Smooth muscle cell (in vitro differentiated cells): ENCODE measurements around the gene NSMCE1. TPM values are rescaled to one million over a fixed set of nuclear protein-coding genes. Genes with fewer than 3 reads are reported as not detected.

Experiments used
- DNase-seq: peaks from one replicate; lab custom pipeline; 2025; ENCODE audit not compliant: unreplicated experiment; lab: John Stamatoyannopoulos, UW
- H2AFZ ChIP-seq: fragments of 200-600 bp; sonication (generic); 2 replicates; pipeline ENCODE4 v1.6.0; 2016; ENCODE audit warnings: antibody characterized with exemption, low read depth, mild to moderate bottlenecking
- H3F3A ChIP-seq: fragments of 200-600 bp; sonication (generic); 2 replicates; pipeline ENCODE4 v1.6.0; 2017; ENCODE audit warnings: antibody characterized with exemption, low read depth
- H3K27ac ChIP-seq: fragments of 200-600 bp; sonication (generic); 2 replicates; pipeline ENCODE4 v1.5.1; 2016; ENCODE audit warnings: low read depth, mild to moderate bottlenecking
- H3K27me3 ChIP-seq: fragments of 200-600 bp; sonication (generic); 2 replicates; pipeline ENCODE4 v1.6.1; 2016; ENCODE audit warnings: low read depth, mild to moderate bottlenecking
- H3K36me3 ChIP-seq: fragments of 200-600 bp; sonication (generic); 2 replicates; pipeline ENCODE4 v1.5.1; 2016; ENCODE audit warnings: low read depth
- H3K4me1 ChIP-seq: fragments of 200-600 bp; sonication (generic); 2 replicates; pipeline ENCODE4 v1.5.1; 2016; ENCODE audit warnings: low read depth
- H3K4me2 ChIP-seq: fragments of 200-600 bp; sonication (generic); 2 replicates; pipeline ENCODE4 v1.6.0; 2016; ENCODE audit warnings: mild to moderate bottlenecking
- H3K4me3 ChIP-seq: fragments of 200-600 bp; sonication (generic); 2 replicates; pipeline ENCODE4 v1.5.1; 2016; ENCODE audit warnings: mild to moderate bottlenecking
- H3K79me2 ChIP-seq: fragments of 200-600 bp; sonication (generic); 2 replicates; pipeline ENCODE4 v1.6.0; 2016; ENCODE audit warnings: low read depth, mild to moderate bottlenecking
- H3K9ac ChIP-seq: fragments of 200-600 bp; sonication (generic); 2 replicates; pipeline ENCODE4 v1.6.0; 2016; ENCODE audit warnings: low read depth
- H3K9me3 ChIP-seq: fragments of 200-600 bp; sonication (generic); replicated peaks from 2 replicates; pipeline ENCODE4 v1.5.1; 2016; ENCODE audit warnings: low read depth
- H4K20me1 ChIP-seq: fragments of 200-600 bp; sonication (generic); 2 replicates; pipeline ENCODE4 v1.6.0; 2016; ENCODE audit warnings: low read depth
- CTCF ChIP-seq: fragments of 200-600 bp; sonication (generic); IDR thresholded peaks from 2 replicates; pipeline ENCODE4 v1.5.1; 2017; ENCODE audit warnings: borderline replicate concordance, mild to moderate bottlenecking, antibody characterized with exemption; ENCODE audit not compliant: insufficient read depth, poor library complexity, severe bottlenecking
- WGBS: methylation state at CpG from one replicate; pipeline ENCODE4 v1.1.7; 2016; ENCODE audit warnings: low lambda C conversion rate; 5-methylcytosine and 5-hydroxymethylcytosine counted together
- polyA plus RNA-seq: library from polyadenylated mRNA; unstranded; fragments of >200 nt; fragmentation: Nextera tagmentation; extraction: Ambion mirVana; gene quantifications from 2 replicates; pipeline ENCODE4 v1.2.1, GENCODE V29; 2016
- total RNA-seq: library from RNA; depleted of rRNA; stranded (reverse); fragments of >200 nt; gene quantifications from 2 replicates; pipeline ENCODE4 v1.2.3, GENCODE V29; 2014

NSMCE1 gene
- total and polyA plus RNA-seq, 2 experiments from 2014 or later: 36.9 to 59.1 TPM

GRCh38 chr16:27235055-27235937 lies 33.3 kb downstream of the NSMCE1 start:
- DNase-seq: peak; percentile 33
- Histone ChIP-seq H3F3A (no peaks in the 10 kb centered on the region), H3K4me2 (no peak overlapping the region), H3K27me3 (no peaks in the 10 kb centered on the region), H3K4me3 (no peak overlapping the region), H3K27ac (no peak overlapping the region), H3K9ac (no peak overlapping the region), H3K4me1 (peaks cover 12% of the 10 kb centered on the region), H4K20me1 (no peaks in the 10 kb centered on the region), H3K36me3 (no peaks in the 10 kb centered on the region), H3K9me3 (no peaks in the 10 kb centered on the region), H2AFZ (no peak overlapping the region), H3K79me2 (no peaks in the 10 kb centered on the region)
- TF ChIP-seq CTCF: peak; percentile 86
- WGBS: 61% methylated on average over 23 of the region's 23 CpGs

- H3F3A ChIP-seq: no peaks in the 10 kb centered on the region
- no peaks in the 10 kb centered on the region for H3K79me2 ChIP-seq
- no peaks in the 10 kb centered on the region for H3K9me3 ChIP-seq
- H4K20me1 ChIP-seq: no peaks in the 10 kb centered on the region
- WGBS: 70% methylated on average over 4 of the region's 4 CpGs
- no peak for DNase-seq
- no peaks in the 10 kb centered on the region for H3K36me3 ChIP-seq
- H3K27me3 ChIP-seq: no peaks in the 10 kb centered on the region
- H3K9ac ChIP-seq: no peak overlapping the region
- H2AFZ ChIP-seq: no peak overlapping the region
- no peak for TF ChIP-seq CTCF
- H3K4me3 ChIP-seq: no peak overlapping the region
- peaks cover 12% of the 10 kb centered on the region for H3K4me1 ChIP-seq
- H3K4me2 ChIP-seq: no peak overlapping the region
- no peak overlapping the region for H3K27ac ChIP-seq
Measured at GRCh38 chr16:27234603-27235002, 34.0 kb downstream of the NSMCE1 start.

DNA sequence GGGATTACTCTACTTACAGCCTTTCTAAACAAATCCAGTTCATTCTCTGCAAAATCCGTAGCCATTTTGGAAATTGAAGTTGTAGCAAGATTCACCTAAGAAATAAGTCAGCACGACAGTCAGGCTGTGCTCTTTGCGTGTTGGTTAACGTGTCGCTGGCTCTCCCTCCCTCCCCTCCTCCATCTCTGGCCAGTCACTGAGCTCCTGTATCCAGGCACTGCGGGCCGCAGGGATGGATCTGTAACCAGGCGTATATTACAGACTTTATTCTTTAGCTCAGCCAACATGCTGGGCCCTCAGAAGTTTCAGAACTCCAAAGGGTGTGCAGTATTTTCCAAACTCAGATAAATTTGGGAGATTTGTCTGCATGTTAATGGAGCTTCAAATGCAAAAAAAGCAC lies 34.4 kb downstream of the NSMCE1 start:
- no peaks in the 10 kb centered on the region for H4K20me1 ChIP-seq
- H3K4me2 ChIP-seq: no peak overlapping the region
- H3K27ac ChIP-seq: no peak overlapping the region
- H3F3A ChIP-seq: no peaks in the 10 kb centered on the region
- H3K9me3 ChIP-seq: no peaks in the 10 kb centered on the region
- no peak for TF ChIP-seq CTCF
- no peak for DNase-seq
- no peak overlapping the region for H3K4me3 ChIP-seq
- H3K27me3 ChIP-seq: no peaks in the 10 kb centered on the region
- H3K36me3 ChIP-seq: no peaks in the 10 kb centered on the region
- 93% methylated on average over 8 of the region's 8 CpGs for WGBS
- no peaks in the 10 kb centered on the region for H3K79me2 ChIP-seq
- no peak overlapping the region for H2AFZ ChIP-seq
- no peak overlapping the region for H3K9ac ChIP-seq
- H3K4me1 ChIP-seq: peaks cover 12% of the 10 kb centered on the region

GRCh38 chr16:27233731-27234130 lies 34.8 kb downstream of the NSMCE1 start:
- WGBS: over 99% methylated on average over 6 of the region's 6 CpGs
- Histone ChIP-seq H3K36me3 (no peaks in the 10 kb centered on the region), H4K20me1 (no peaks in the 10 kb centered on the region), H3K27me3 (no peaks in the 10 kb centered on the region), H3K79me2 (no peaks in the 10 kb centered on the region), H2AFZ (no peak overlapping the region), H3K4me3 (no peak overlapping the region), H3K4me1 (peaks cover 12% of the 10 kb centered on the region), H3K9me3 (no peaks in the 10 kb centered on the region), H3K9ac (no peak overlapping the region), H3K27ac (no peak overlapping the region), H3F3A (no peaks in the 10 kb centered on the region), H3K4me2 (no peak overlapping the region)
- no peak for TF ChIP-seq CTCF
- no peak for DNase-seq
